ENCODE results near the gene ADAMTS8. TPM values are rescaled to one million over a fixed set of nuclear protein-coding genes. Genes with fewer than 3 reads are reported as not detected.

ADAMTS8 gene
- total RNA-seq, 1 experiment from 2014 or later = 0.15 TPM

DNA sequence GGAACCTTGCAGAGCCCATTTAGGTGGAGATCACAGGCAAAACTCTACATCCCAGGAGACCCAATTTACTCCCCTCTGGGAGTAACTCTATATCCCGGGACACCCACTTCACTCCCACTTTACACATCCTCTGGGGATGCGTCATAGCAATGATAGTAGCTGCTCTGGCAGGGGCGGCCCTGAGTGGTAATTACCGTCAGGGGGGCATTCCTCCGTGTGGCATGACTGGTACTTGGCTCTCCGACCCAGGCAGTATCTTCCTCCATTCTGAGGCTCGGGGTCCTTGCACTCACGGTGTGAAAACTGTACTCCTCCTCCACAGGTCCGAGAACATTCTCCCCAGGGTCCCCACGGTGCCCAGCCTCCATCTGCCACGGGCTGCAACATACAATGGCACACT lies 17.2 kb downstream of the ADAMTS8 start:
- H3K9me3 ChIP-seq (ENCODE audit: control insufficient read depth, insufficient read depth, low read depth, low read length) = no peaks in the 10 kb centered on the region
- H3K4me3 ChIP-seq (ENCODE audit: low read depth in 2 of 2, low read length in 2 of 2) = no peak overlapping the region
- no peak overlapping the region for H3K27ac ChIP-seq (ENCODE audit: low read length)
- no peaks in the 10 kb centered on the region for H3K36me3 ChIP-seq (ENCODE audit: control insufficient read depth, insufficient read depth, low read length)
- no peak for ATAC-seq
- ChIA-PET POLR2A (no interaction called here), CTCF (no interaction called here)
- in situ Hi-C loops (cut with HindIII; ENCODE audit: low pct_unique_long_range_greater_than_20kb, low sequenced_read_pairs) = no loop called here
- no peak for DNase-seq (ENCODE audit: low read depth, low spot score)
- BruUV-seq (replicated peaks) = no TSS peak
- TF ChIP-seq TCF7L2 (IDR thresholded peaks at IDR 0.05; ENCODE audit: low read depth, low read length) = no peak
- TF ChIP-seq SIN3A (IDR thresholded peaks at IDR 0.05; ENCODE audit: borderline replicate concordance, insufficient read depth, low read depth, low read length) = no peak
- no peak for TF ChIP-seq POLR2AphosphoS5 (IDR thresholded peaks at IDR 0.05; ENCODE audit: low read depth, low read length)
- TF ChIP-seq, protein P1, sequence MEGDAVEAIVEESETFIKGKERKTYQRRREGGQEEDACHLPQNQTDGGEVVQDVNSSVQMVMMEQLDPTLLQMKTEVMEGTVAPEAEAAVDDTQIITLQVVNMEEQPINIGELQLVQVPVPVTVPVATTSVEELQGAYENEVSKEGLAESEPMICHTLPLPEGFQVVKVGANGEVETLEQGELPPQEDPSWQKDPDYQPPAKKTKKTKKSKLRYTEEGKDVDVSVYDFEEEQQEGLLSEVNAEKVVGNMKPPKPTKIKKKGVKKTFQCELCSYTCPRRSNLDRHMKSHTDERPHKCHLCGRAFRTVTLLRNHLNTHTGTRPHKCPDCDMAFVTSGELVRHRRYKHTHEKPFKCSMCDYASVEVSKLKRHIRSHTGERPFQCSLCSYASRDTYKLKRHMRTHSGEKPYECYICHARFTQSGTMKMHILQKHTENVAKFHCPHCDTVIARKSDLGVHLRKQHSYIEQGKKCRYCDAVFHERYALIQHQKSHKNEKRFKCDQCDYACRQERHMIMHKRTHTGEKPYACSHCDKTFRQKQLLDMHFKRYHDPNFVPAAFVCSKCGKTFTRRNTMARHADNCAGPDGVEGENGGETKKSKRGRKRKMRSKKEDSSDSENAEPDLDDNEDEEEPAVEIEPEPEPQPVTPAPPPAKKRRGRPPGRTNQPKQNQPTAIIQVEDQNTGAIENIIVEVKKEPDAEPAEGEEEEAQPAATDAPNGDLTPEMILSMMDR (IDR thresholded peaks at IDR 0.05) = no peak
- H3K27me3 ChIP-seq (ENCODE audit: control insufficient read depth, insufficient read depth, low read length) = peaks cover 2% of the 10 kb centered on the region; the same call in 1 of the 2 replicates
- peaks cover 6% of the 10 kb centered on the region; the same call in 1 of the 2 replicates for H3K4me1 ChIP-seq (ENCODE audit: control insufficient read depth, insufficient read depth, low read length)
- intact Hi-C loops (cut with micrococcal nuclease; ENCODE audit: unreplicated experiment) = no loop called here

DNA sequence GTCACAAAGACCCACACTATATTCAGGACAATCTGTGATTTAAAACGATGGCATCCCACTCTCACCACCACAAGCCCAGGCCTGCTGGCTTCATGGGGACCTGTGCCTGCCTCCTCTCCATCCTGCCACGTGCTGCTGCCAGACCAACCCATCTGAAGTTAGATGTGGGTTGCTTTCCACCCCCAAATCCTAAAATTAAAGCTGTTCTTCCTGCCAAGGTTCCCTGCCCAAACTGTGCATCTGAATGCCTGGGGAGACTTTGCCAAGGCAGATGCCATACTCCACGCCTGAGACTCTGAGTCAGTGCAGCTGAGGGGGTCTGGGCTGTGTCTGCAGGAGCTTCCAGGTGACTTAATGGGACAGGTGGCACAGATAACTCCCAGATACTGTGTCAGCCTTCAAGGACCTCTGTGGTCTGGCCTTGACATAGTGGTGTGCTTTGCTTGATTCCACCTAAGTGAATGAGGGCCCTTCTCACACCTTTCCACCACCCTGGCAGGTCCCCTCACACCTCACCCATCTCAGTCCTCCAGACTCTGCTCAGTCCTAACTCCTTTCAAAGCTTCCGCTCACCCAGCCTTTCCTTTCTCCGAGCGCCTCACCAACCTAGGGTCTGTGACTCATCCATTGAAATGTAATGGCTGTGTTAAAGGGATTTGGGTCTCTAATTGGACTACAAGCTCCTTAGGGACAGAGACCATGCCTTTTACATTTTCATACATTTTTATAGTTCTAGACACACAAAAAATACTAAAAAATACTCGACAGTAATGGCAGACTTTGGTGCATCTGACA lies 18.6 kb downstream of the ADAMTS8 start:
- in situ Hi-C loops (cut with HindIII; ENCODE audit: low pct_unique_long_range_greater_than_20kb, low sequenced_read_pairs) (no loop called here), intact Hi-C loops (cut with micrococcal nuclease; ENCODE audit: unreplicated experiment) (no loop called here)
- no TSS peak for BruUV-seq (replicated peaks)

More for the DNA sequence above, 18.6 kb downstream of the ADAMTS8 start:
- Histone ChIP-seq H3K27ac (ENCODE audit: low read length) (no peak overlapping the region), H3K36me3 (ENCODE audit: control insufficient read depth, insufficient read depth, low read length) (no peaks in the 10 kb centered on the region), H3K27me3 (ENCODE audit: control insufficient read depth, insufficient read depth, low read length) (peaks cover 2% of the 10 kb centered on the region; the same call in 1 of the 2 replicates), H3K4me3 (ENCODE audit: low read depth in 2 of 2, low read length in 2 of 2) (no peak overlapping the region), H3K9me3 (ENCODE audit: control insufficient read depth, insufficient read depth, low read depth, low read length) (no peaks in the 10 kb centered on the region), H3K4me1 (ENCODE audit: control insufficient read depth, insufficient read depth, low read length) (peaks cover 6% of the 10 kb centered on the region; the same call in 1 of the 2 replicates)
- ChIA-PET POLR2A (no interaction called here), CTCF (no interaction called here)
- TF ChIP-seq, protein P2, sequence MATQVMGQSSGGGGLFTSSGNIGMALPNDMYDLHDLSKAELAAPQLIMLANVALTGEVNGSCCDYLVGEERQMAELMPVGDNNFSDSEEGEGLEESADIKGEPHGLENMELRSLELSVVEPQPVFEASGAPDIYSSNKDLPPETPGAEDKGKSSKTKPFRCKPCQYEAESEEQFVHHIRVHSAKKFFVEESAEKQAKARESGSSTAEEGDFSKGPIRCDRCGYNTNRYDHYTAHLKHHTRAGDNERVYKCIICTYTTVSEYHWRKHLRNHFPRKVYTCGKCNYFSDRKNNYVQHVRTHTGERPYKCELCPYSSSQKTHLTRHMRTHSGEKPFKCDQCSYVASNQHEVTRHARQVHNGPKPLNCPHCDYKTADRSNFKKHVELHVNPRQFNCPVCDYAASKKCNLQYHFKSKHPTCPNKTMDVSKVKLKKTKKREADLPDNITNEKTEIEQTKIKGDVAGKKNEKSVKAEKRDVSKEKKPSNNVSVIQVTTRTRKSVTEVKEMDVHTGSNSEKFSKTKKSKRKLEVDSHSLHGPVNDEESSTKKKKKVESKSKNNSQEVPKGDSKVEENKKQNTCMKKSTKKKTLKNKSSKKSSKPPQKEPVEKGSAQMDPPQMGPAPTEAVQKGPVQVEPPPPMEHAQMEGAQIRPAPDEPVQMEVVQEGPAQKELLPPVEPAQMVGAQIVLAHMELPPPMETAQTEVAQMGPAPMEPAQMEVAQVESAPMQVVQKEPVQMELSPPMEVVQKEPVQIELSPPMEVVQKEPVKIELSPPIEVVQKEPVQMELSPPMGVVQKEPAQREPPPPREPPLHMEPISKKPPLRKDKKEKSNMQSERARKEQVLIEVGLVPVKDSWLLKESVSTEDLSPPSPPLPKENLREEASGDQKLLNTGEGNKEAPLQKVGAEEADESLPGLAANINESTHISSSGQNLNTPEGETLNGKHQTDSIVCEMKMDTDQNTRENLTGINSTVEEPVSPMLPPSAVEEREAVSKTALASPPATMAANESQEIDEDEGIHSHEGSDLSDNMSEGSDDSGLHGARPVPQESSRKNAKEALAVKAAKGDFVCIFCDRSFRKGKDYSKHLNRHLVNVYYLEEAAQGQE (IDR thresholded peaks at IDR 0.05; ENCODE audit: insufficient read depth in 1 of 2, low read depth in 2 of 2, low read length in 1 of 2) = no peak
- no peak for TF ChIP-seq SIN3A (IDR thresholded peaks at IDR 0.05; ENCODE audit: borderline replicate concordance, insufficient read depth, low read depth, low read length)
- TF ChIP-seq, protein P1 (IDR thresholded peaks at IDR 0.05) = no peak
- DNase-seq (ENCODE audit: low read depth, low spot score) (no peak), ATAC-seq (no peak)
